ENCODE results near the gene NUP85.

GRCh38 chr17:75160211-75160610 lies 45.3 kb upstream of the NUP85 start:
- TF ChIP-seq POLR2A (IDR thresholded peaks at IDR 0.05; ENCODE audit: low read depth, low read length) (no peak), POLR2AphosphoS5 (IDR thresholded peaks at IDR 0.05; ENCODE audit: low read depth, low read length) (no peak), TAF1 (IDR thresholded peaks at IDR 0.05; ENCODE audit: borderline replicate concordance, low read depth, low read length) (no peak)

All from GM12892 (cell line).